Adrenal gland (tissue), 12 donors: ENCODE results near the gene LEMD1. TPM values are rescaled to one million over a fixed set of nuclear protein-coding genes. Genes with fewer than 3 reads are reported as not detected.

Source experiments
- DNase-seq, 7 donors: peaks; one replicate each; pipeline ENCODE4 v3.0.0-alpha.2; 2019 to 2020
- H3K27ac ChIP-seq, 5 donors: fragments of 200-600 bp; sonication (generic) in 4 of 5; 1 replicate in 3 of 5; 2 replicates in 2 of 5; pipeline versions ENCODE4 v1.5.1 to v1.8.0; 2016 to 2020; ENCODE audit warnings: mild to moderate bottlenecking in 1 of 5
- H3K27me3 ChIP-seq: fragments of 200-600 bp; 2 replicates; pipeline ENCODE4 v1.8.0; 2021
- H3K36me3 ChIP-seq, 2 donors: fragments of 200-600 bp; replicated peaks in 1 of 2; 1 replicate in 1 of 2; 2 replicates in 1 of 2; pipeline versions ENCODE4 v1.5.1 to v1.8.0; 2018 to 2022
- H3K4me1 ChIP-seq, 2 donors: fragments of 200-600 bp; replicated peaks in 1 of 2; 1 replicate in 1 of 2; 2 replicates in 1 of 2; pipeline versions ENCODE4 v1.5.1 to v1.8.0; 2018 to 2021
- H3K4me3 ChIP-seq, 4 donors: fragments of 200-600 bp; sonication (generic) in 3 of 4; one replicate each; pipeline ENCODE4 v1.5.1; 2016 to 2018
- H3K9me3 ChIP-seq, 3 donors: fragments of 200-600 bp; sonication (generic) in 1 of 3; replicated peaks in 1 of 3; 1 replicate in 2 of 3; 2 replicates in 1 of 3; pipeline versions ENCODE4 v1.5.1 to v1.8.0; 2016 to 2021
- POLR2A ChIP-seq, 2 donors: fragments of 450-650 bp; IDR thresholded peaks; one replicate each; pipeline ENCODE4 v1.6.1; 2017; ENCODE audit warnings: antibody characterized with exemption in 2 of 2, mild to moderate bottlenecking in 2 of 2, moderate library complexity in 1 of 2
- whole genome bisulfite sequencing, 4 donors: extraction: QIAGEN DNeasy Blood & Tissue Kit in 2 of 4; methylation state at CpG; one replicate each; pipeline versions ENCODE4 v1.1.5 to v1.1.7; 2013 to 2017; 5-methylcytosine and 5-hydroxymethylcytosine counted together
- intact Hi-C, 2 donors: fragments of 100-400 bp; cut with DNase I; formaldehyde crosslinking; loops; one replicate each; pipeline versions ENCODE4 v1.14.1 to v1.15.0; 2022 to 2023
- polyA plus RNA-seq, 3 donors: library from polyadenylated mRNA; stranded (reverse); fragments of 200-250 nt in 2 of 3; fragments of 350-450 nt in 1 of 3; fragmentation: Illumina TruSeq in 1 of 3; extraction: RNeasy Lipid Tissue Mini Kit (QIAGEN cat#74804) in 1 of 3; gene quantifications; one replicate each; pipeline ENCODE4 v1.2.3, GENCODE V29; 2013 to 2014
- total RNA-seq, 9 donors: library from RNA; depleted of rRNA in 4 of 9; stranded (reverse); fragments of >200 nt in 4 of 9; fragments of 120-200 nt in 1 of 9; fragmentation: NEBNext Ultra II Directional in 1 of 9; extraction: Animal tissue kit (Norgen Biotek cat#: 25700) in 1 of 9; gene quantifications; one replicate each; pipeline versions ENCODE4 v1.1.0 to v1.2.4, GENCODE V29; 2013 to 2023
- TF ChIP-seq, protein P1 (sequence below), 6 experiments: fragments of 450-650 bp in 4 of 6; fragments of 200-600 bp in 2 of 6; sonication (generic) in 1 of 6; IDR thresholded peaks; 1 replicate in 5 of 6; 2 replicates in 1 of 6; pipeline versions ENCODE4 v1.5.1 to v1.8.0; 2016 to 2021; ENCODE audit warnings: antibody characterized with exemption in 6 of 6, mild to moderate bottlenecking in 2 of 6, moderate library complexity in 1 of 6
- donor health status: healthy with polysubstance abuse.
- donor health status: Bipolar disorder and iron deficiency.
- donor health status: DM: yes; HTN: yes; CAD: no.
- donor health status: DM: no; HTN: no; CAD: no.
- donor health status: DM: no; HTN: no; CAD: no.
- donor health status: DM: yes; HTN: yes; CAD: no.

Gene LEMD1
- total and polyA plus RNA-seq, 12 donors, result 0.64 TPM; not detected in 11

DNA sequence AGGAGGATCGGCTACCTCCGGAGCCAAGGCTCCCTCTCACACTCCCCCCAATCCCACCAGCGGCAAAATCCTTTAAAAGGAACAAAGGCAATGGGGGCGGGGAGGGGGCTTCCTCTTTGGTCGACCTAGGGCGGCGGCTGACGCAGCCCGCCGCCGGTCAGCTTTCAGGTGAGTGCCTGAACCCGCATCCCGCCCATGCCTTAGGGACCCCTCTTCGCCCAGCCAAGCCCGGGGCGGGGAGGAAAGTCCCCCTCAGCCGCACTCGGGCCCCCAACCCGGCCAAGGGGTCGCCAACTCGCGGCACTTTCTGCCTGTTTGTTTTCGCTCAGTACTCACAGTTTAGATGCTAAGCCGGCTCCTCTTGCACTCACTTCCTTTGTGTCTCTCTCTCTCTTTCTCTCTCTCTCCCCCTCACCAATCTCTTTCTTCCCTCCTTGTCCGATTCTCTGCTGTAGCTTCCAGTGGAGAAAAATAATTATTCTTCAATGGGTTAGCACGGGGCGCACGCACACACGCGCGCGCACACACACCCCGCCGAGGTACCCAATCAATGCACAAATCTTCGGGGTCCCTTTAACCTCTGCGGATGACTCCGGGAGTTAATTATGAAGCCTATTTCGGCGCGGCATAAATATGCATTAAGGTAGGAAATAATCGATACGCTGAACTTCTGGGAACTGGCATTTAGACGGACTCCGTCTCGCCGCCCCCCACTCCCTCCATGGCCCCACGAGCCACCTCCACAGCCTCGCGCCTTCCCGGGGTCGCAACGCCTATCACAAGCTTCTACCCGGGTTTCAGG is 33.9 kb upstream of the LEMD1 start, which contains the start of gene BLACAT1:
BLACAT1 (minus strand) TSS at position 465 of the 802 bp plus-strand sequence.
- Histone ChIP-seq H3K4me3 (peak within 1 kb of the TSS in 1 of 4 donors; percentile 26), H3K27ac (no peak within 1 kb of the TSS), H3K4me1 (peaks cover 0 to 21% of the 10 kb centered on the region in 2 donors), H3K9me3 (no peaks in the 10 kb centered on the region), H3K27me3 (peaks cover 60% of the 10 kb centered on the region), H3K36me3 (no peaks in the 10 kb centered on the region)
- no peak for DNase-seq
- intact Hi-C loops, result no loop called here
- no peak for TF ChIP-seq POLR2A (IDR thresholded peaks at IDR 0.05)
- TF ChIP-seq, protein P1, sequence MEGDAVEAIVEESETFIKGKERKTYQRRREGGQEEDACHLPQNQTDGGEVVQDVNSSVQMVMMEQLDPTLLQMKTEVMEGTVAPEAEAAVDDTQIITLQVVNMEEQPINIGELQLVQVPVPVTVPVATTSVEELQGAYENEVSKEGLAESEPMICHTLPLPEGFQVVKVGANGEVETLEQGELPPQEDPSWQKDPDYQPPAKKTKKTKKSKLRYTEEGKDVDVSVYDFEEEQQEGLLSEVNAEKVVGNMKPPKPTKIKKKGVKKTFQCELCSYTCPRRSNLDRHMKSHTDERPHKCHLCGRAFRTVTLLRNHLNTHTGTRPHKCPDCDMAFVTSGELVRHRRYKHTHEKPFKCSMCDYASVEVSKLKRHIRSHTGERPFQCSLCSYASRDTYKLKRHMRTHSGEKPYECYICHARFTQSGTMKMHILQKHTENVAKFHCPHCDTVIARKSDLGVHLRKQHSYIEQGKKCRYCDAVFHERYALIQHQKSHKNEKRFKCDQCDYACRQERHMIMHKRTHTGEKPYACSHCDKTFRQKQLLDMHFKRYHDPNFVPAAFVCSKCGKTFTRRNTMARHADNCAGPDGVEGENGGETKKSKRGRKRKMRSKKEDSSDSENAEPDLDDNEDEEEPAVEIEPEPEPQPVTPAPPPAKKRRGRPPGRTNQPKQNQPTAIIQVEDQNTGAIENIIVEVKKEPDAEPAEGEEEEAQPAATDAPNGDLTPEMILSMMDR (IDR thresholded peaks at IDR 0.05), result no peak
- 3 to 4% (median 4%) methylated on average over 22 to 53 of the region's 53 CpGs for WGBS, 4 donors

DNA sequence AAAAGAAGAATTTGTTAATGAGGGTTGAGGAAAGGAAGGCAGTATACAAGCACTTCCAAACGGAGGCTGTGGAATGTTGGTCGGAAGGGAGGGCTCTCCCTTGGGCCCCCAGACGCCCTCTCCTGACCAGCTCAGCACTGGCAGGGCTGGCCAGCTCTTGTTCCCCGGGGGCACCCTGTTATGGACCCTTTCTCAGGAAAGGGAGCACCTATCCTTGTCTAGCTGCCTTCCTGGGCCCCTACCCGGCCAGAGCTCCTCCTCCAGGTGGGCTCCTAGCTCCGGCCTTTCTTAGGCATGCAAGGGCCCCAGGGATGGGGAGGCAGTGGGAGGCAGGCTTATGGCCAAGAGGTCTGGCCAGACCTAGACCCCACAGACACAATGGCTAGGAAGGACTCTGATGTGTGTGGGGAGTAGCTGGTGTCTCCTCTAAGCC is 33.1 kb upstream of the LEMD1 start:
- Histone ChIP-seq H3K4me3 (no peak overlapping the region), H3K27ac (no peak overlapping the region), H3K27me3 (peaks cover 57% of the 10 kb centered on the region), H3K36me3 (no peaks in the 10 kb centered on the region), H3K9me3 (no peaks in the 10 kb centered on the region), H3K4me1 (peaks cover 0 to 21% of the 10 kb centered on the region in 2 donors)
- DNase-seq, result no peak
- intact Hi-C loops, result no loop called here
- 22 to 43% (median 31%) methylated on average over 4 to 6 of the region's 6 CpGs for WGBS, 4 donors
- TF ChIP-seq, protein P1 (IDR thresholded peaks at IDR 0.05), result no peak
- TF ChIP-seq POLR2A (IDR thresholded peaks at IDR 0.05), result no peak

DNA sequence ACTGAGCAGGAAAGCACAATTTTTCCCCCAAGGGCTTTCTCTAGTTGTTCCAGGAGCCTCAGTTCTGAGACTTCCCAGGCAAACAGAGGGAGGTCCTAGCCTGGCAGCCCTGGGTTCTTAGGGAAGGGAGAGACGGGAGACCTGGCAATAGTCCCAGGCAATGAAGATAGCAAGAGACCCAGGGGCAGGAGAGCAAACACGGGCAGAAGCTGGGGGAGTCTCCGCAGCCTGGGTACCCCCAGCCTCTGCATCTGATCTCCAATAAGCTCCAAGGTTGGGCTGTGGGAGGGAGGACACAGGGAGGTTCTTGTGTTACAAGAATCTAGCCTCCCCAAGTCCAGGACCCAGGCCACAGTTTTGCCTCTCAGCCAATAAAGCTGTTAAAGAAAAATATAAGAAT is 31.6 kb upstream of the LEMD1 start:
- Histone ChIP-seq H3K4me3 (no peak overlapping the region), H3K4me1 (peaks cover 0 to 21% of the 10 kb centered on the region in 2 donors), H3K27ac (no peak overlapping the region), H3K27me3 (peaks cover 54% of the 10 kb centered on the region), H3K36me3 (no peaks in the 10 kb centered on the region), H3K9me3 (no peaks in the 10 kb centered on the region)
- TF ChIP-seq, protein P1 (IDR thresholded peaks at IDR 0.05), result no peak
- TF ChIP-seq POLR2A (IDR thresholded peaks at IDR 0.05), result no peak
- intact Hi-C loops, result no loop called here
- 32 to 51% (median 44%) methylated on average over 2 to 3 of the region's 3 CpGs for WGBS, 4 donors
- DNase-seq, result no peak

DNA sequence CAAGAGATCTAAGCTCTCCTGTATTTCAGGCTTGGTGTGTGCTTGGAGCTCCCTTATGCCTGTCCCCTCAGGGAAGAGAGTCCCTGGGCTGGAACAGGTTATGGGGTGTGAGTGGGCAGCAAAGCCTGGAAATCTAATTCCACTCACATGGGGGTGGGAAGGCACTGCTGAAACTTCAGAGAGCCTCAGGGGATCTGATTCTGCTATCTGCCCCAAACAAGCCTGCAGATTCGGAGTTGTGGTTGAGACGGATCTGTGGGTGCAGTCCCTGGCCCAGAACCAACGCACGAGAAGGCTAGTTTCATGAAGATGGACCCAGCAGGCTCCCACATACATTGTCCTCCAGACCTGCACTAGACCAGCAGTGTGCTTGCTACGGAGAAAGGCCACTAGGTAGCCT is 31.1 kb upstream of the LEMD1 start:
- intact Hi-C loops, result no loop called here
- Histone ChIP-seq H3K36me3 (no peaks in the 10 kb centered on the region), H3K27me3 (peaks cover 50% of the 10 kb centered on the region), H3K27ac (no peak overlapping the region), H3K4me3 (no peak overlapping the region), H3K9me3 (no peaks in the 10 kb centered on the region), H3K4me1 (peaks cover 0 to 21% of the 10 kb centered on the region in 2 donors)
- no peak for DNase-seq
- 63 to 80% (median 69%) methylated on average over 5 of the region's 5 CpGs for WGBS, 4 donors
- no peak for TF ChIP-seq POLR2A (IDR thresholded peaks at IDR 0.05)
- TF ChIP-seq, protein P1 (IDR thresholded peaks at IDR 0.05), result no peak
